GM18520 (cell line): Measurements from ENCODE around the gene ZFAND3.
"Not testable (repeated sequence)": the region's sequence is repeated elsewhere in the genome, so short reads cannot be mapped to it uniquely, and the experiment has no call there.

Experiments
- ATAC-seq: cut with Tn5 transposase; IDR thresholded peaks from one replicate; pipeline ENCODE4 v1.9.1; 2021; ENCODE audit not compliant: unreplicated experiment

Gene ZFAND3

DNA sequence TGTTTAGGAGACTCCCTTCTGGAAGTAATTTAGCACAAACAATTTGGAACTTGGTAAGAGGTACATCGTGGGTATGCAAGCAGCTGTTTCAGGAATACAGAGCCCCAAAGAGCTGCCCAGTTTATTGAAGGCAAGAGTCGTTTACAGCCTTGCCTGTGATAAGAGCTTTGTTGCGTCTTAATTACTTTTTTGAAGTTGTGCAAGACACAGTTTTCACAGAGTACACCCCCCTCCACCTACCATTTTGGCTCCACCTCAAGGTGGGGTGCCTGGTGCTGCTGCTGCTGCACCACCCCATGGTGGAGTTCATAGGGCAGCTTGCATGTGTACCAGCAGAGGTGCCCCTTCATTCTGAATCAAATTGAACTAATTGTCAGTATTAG is 296.1 kb downstream of the ZFAND3 start:
- no peak for ATAC-seq

GRCh38 chr6:38116248-38116647 is 296.7 kb downstream of the ZFAND3 start:
- no peak for ATAC-seq

DNA sequence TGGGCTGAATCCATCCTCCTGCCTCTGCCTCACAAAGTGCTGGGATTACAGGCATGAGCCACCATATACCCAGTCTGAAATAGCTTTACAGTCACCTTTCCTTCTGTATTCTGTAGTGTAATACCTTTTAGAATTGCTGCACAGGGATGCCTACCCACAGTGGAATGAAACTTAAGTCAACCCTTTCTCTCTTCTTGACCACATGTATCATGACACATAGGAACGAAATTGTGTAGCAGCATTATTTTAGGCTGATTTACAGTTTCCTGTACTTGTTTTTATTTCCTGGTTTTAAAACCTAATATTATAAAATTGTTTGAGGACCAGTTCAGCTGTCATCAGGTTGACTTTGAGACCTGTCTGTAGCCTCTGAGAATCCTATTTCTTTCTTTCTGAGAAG is 297.8 kb downstream of the ZFAND3 start:
- ATAC-seq: no peak

GRCh38 chr6:38118791-38119365 is 299.4 kb downstream of the ZFAND3 start:
- no peak for ATAC-seq

DNA sequence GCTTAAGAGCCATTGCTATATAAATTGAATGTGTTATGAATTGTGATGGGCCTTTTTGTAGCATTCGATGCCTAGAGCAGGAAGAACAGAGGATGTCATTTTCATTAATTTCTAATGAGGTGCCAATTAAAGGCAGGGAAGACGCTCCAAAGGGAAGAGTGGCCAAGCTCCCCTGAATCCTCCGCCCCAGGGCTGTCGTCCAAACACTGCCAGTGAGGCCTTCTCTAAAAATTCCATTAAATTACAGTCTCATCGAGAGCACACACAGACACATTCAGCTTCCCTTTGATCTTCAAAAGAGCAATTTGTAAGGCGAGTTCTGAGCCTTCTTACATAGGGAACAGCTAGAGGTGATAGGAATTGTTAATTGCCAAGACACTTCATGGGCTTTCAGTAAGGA is 300.0 kb downstream of the ZFAND3 start:
- no peak for ATAC-seq

GRCh38 chr6:38124224-38124926 is 304.8 kb downstream of the ZFAND3 start:
- not testable (repeated sequence) for ATAC-seq

- ATAC-seq: no peak
Observed at GRCh38 chr6:38127284-38127683, 307.8 kb downstream of the ZFAND3 start.

DNA sequence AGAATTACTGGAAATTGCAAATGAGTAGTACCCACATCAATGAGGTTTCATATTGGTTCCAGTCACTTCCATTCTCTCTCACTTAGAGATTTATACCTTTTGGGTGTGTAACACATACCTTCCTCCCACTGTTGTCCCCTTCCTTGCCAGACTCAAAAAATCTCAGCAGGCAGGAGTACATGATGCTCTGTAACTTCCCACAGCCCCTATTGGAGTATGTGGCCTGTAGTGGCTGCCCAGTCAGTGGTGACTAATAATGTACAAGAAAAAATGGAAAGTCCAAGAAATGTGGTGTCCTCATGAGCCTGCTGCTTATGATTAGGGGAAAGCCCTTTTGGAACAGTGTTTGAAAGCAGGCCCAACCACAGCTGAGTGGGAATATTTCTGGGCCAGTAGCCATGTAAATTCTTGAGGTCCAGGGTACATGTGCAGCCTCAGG is 312.0 kb downstream of the ZFAND3 start:
- ATAC-seq: no peak

DNA sequence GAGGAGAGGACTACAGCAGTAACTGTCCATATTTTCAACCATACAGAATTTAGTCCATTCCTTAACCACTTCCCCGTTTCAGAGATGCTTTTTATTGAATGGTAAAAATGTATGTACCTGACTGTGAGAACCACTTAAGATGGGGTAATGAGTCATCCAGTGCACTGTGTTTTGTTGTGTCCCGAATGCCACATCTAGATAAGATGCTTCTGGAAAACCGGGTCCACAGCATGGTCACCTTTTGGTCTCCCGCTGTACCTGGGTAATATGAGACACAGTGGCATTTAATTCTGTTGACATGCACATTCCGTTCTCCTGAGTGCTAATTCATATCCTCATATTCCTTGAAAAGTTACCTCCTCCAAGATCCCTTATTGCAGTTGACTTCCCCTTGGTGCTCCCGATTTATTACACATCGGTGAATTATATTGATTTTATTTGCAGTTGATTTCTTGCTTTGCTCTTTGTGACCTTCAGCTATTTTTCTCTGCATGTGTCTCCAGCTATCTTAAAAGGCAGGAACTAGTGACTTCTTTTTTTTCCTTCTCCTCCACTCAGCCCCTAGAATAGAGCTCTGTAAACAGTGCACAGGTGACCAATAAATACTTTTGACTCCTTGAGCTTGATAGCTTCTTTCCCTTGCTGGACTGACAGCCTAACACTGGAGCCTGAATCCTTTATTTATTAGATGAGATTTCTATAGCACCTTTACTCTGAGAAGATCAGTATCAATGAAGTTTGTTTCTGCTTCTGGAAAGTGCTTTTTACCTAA is 314.6 kb downstream of the ZFAND3 start:
- ATAC-seq: no peak

- ATAC-seq: no peak
Observed at GRCh38 chr6:38134704-38135088, 315.2 kb downstream of the ZFAND3 start.

GRCh38 chr6:38136547-38136946 is 317.0 kb downstream of the ZFAND3 start:
- ATAC-seq: no peak

DNA sequence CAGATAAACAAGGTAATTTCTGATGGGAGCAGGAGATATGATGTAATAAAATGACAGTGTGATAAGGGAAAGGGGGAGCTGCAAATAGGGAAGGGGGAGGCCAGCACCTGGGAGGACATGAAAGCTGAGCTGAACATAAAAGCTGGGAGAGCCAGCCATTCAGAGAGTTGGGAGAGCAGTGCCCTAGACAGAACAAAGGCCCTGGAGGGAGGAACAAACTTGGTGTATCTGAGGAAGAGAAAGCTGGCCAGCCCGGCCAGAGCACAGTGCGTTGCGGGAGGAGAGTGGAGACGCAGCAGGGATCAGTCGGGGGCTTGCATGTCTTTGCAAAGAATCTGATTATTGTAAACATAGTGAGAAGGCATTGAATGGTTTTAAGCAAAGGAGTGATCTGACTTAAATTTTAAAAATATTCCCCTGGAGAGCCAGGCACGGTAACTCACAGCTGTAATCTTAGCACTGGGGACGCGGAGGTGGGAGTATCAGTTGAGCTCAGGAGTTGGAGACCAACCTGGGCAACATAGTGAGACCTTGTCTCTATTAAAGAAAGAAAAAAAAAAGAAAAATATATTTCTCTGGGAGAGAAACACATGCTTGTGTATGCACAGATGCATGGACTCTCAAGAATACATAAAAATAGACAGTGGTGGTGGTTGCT is 318.2 kb downstream of the ZFAND3 start:
- ATAC-seq: no peak

DNA sequence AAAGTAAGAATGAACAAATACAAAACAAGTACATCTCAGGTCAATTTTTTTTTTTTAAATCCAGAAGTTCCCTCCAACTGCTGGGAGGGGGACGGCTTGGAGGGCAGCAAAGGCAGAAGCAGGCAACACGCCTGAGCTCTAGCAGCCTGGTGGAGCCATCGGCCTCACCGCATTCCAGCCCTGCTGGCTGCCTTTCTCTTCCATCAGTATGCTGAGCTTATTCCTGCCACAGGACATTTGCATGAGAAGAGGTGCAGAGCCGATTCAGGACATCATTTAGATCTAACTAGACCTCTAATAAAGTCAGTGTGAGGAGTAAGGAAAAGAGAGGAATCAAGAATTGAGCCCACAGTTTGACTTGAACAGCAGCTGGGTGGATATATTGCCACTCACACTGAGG is 318.8 kb downstream of the ZFAND3 start:
- no peak for ATAC-seq

- no peak for ATAC-seq
Observed at GRCh38 chr6:38141085-38141484, 321.6 kb downstream of the ZFAND3 start.

DNA sequence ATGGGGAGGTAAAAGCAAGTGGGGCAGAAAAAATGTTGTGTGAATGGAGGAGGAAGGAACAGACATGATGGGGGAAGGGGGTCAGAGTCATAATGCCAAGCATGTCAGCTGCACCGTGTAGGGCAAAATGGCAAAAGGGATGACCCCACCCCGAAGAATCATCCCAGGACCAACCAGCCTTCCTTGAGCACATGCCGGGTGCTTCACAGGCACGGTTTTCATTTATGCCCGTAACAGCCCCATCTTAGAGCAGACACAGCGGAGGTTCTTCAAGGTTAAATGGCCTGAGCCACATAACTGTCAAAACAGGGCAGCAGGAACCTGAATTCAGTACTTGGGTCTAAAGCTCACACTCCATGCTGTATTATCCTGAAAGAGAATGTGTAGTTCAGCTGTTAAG is 322.2 kb downstream of the ZFAND3 start:
- no peak for ATAC-seq

- ATAC-seq: no peak
Observed at GRCh38 chr6:38142178-38142902, 322.8 kb downstream of the ZFAND3 start.

DNA sequence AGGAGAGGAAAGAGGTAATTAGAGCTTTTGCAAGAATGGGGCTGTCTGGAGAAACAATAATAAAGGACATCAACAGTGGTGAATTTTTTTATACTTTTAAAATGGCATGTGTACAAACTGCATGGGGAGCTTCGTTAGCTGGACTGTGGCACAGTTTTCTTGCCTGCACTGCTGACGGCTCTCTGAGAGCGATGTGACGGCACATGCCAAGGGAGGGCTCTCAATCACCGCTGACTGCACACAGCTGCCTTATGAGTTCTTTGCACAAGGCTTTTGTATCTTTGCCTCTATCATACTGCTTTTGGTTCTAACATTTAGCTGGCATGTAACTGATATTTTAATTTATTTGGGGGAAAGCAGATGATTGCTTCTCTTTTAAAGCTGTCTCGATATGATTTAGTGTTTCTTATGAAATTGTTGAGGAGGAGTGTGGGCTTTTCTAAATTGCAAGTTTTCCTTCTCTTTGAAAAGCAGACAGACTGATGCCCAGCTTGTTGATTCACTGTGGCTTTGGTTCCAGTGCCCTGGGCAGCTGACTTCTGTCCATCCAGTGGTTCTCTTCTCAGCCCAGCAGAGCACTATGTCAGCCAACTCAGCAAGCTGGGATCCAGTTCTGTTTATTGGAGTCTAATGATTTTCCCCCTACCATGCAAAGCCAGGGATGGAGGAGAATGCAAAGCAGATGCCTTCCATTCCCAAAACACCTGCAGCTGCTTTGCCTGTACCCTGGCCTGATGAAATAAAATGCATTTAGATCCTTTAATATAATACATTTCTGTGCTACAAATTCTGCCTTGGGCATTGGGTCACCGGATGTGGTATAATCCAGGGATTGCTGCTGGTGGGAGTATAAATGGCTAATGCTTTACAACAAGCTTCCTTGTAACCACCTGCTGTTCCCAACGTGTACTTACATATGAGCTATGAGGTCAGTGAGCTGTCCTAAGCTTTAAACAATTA is 323.9 kb downstream of the ZFAND3 start:
- no peak for ATAC-seq

DNA sequence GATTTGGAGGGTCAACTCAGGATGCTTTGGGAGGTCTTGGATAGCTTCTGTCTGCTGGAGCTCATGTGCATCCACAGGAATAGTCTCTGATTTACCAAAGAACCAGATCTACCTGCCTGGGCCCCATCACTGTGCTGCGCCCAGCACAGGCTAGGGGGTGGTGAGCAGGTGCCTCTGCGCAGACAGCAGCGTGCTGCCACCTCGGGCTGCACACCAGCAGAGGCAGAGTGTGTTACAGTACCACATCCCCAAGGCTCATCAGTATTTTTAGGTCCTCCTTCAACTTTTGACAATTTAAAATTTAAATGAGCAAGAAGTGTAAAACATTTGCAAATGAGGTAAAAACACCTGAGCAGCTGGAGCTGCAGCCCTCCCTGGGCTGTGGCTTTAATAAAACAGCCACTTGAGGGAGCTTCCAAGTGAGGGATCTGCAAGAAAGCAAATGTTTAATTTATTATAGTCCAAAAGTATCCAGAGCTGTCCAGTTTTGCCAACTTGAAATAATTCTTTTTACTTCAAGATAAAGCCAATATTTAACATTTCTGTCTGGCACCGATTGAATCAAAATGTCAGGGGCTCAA is 324.9 kb downstream of the ZFAND3 start:
- no peak for ATAC-seq

GRCh38 chr6:38146021-38146733 is 326.6 kb downstream of the ZFAND3 start:
- no peak for ATAC-seq
